Erythroblast (primary cell): ENCODE data around the gene GPC5.

ENCODE experiments used
- GATA1 ChIP-seq: IDR thresholded peaks from 2 replicates; pipeline ENCODE4 v1.6.1; 2011; ENCODE audit warnings: low read depth, mild to moderate bottlenecking, control low read depth, low read length, moderate library complexity
- POLR2A ChIP-seq: IDR thresholded peaks from 2 replicates; pipeline ENCODE4 v1.6.1; 2011; ENCODE audit warnings: mild to moderate bottlenecking, low read length

- TF ChIP-seq POLR2A (no peak), GATA1 (no peak)
These were observed 1259.9 kb downstream of the GPC5 start for GRCh38 chr13:92658293-92658692.
